ENCODE results near the gene ARHGAP24.

Gene ARHGAP24

DNA sequence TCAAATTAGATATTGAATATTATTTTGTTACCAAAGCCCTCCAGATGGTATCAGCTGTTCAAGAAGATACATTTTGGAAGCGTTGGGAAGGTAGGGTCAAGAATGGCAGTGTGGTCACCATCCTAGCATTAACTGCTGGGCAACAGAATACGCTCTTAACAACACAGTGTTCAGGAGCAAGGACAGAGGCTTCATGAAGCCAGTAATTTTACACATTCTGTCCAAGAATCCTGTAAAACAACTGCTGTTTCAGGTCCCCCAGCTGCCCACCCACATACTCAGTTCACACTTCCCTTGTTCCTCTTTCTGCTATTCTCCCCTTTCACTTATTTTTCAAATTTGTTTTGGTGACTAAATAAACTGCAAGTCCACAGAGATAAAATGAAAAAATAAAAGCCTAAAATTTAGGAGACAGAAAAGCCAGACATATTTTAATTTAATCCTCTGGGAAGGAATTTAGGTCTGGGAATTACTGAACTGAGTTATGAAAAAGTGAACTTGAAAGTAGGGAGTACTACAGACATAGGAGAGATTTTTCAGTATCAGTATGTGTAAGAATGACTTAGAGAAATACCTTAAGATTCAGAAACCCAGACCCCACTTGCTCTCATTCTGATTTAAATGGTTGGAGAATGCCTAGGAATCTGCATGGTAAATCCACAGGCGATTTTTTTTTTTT is 478.2 kb downstream of the ARHGAP24 start:
- H2BK5ac ChIP-seq (ENCODE audit: low read depth, low read length, poor library complexity), result no peak overlapping the region
- no peak overlapping the region for H4K8ac ChIP-seq (ENCODE audit: low read depth, low read length)
- H3K4me3 ChIP-seq (ENCODE audit: low read depth, low read length), result no peak overlapping the region
- no peak overlapping the region for H2AFZ ChIP-seq (ENCODE audit: insufficient read depth, low read length, poor library complexity)
- H4K91ac ChIP-seq (ENCODE audit: low read depth, low read length), result no peak overlapping the region
- no peaks in the 10 kb centered on the region for H3K79me2 ChIP-seq (ENCODE audit: control insufficient read depth, insufficient read depth, low read length, poor library complexity)
- peak overlapping the region; percentile 22 for H3K4me2 ChIP-seq (ENCODE audit: low read length)
- DNase-seq, result no peak
- no peak overlapping the region for H3K9ac ChIP-seq (ENCODE audit: low read length)
- no peak overlapping the region for H4K12ac ChIP-seq (ENCODE audit: low read depth, low read length)
- no peak overlapping the region for H2AK5ac ChIP-seq (ENCODE audit: low read length)
- WGBS (ENCODE audit: extremely low coverage, insufficient coverage, insufficient read length), result no CpG with 5 or more reads among the region's 3 CpGs
- H3K36me3 ChIP-seq (ENCODE audit: control insufficient read depth in 1 of 2, insufficient read depth in 2 of 2, low read length in 2 of 2), result no peaks in the 10 kb centered on the region
- no peak overlapping the region for H3K18ac ChIP-seq (ENCODE audit: low read length)
- no peaks in the 10 kb centered on the region for H3K27me3 ChIP-seq (ENCODE audit: insufficient read depth, low read length)
- peaks cover 2% of the 10 kb centered on the region for H3K9me3 ChIP-seq (ENCODE audit: insufficient read depth, low read depth, low read length)
- H2BK120ac ChIP-seq (ENCODE audit: insufficient read depth, low read length, poor library complexity), result no peak overlapping the region
- H3K4me1 ChIP-seq (ENCODE audit: control insufficient read depth in 1 of 2, insufficient read depth in 2 of 2, low read length in 2 of 2), result peaks cover 9 to 16% of the 10 kb centered on the region in 2 experiments
- H3K4ac ChIP-seq (ENCODE audit: low read depth, low read length), result no peak overlapping the region
- H3K14ac ChIP-seq (ENCODE audit: low read length), result no peak overlapping the region
- H3K27ac ChIP-seq (ENCODE audit: low read depth, low read length), result peak overlapping the region; percentile 76
- H2BK12ac ChIP-seq (ENCODE audit: low read length), result no peak overlapping the region
- no peak overlapping the region for H3K23ac ChIP-seq (ENCODE audit: low read length)
- H3K79me1 ChIP-seq (ENCODE audit: low read length), result peaks cover 8% of the 10 kb centered on the region

DNA sequence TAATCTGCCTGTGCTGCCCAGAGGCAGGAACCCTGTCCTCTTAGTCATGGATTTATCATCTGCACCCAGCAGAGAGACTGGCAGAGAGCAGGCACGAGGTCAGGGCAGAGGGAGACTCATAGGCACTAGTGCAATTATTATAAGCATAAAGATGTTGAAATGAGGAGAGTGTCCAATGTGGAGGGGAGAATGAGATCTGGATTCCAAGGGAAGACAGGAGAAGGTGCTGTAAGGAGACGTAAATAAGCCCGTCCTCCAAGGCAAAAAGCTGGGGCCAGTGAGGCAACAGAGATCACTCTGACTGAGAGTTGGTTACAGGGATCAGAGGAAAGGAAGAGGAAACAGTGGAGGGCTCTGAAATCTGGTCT is 478.7 kb downstream of the ARHGAP24 start:
- peak; percentile 33 to 47 for DNase-seq
- H2BK12ac ChIP-seq (ENCODE audit: low read length), result no peak overlapping the region
- H2AFZ ChIP-seq (ENCODE audit: insufficient read depth, low read length, poor library complexity), result no peak overlapping the region
- H3K79me2 ChIP-seq (ENCODE audit: control insufficient read depth, insufficient read depth, low read length, poor library complexity), result no peaks in the 10 kb centered on the region
- H3K4ac ChIP-seq (ENCODE audit: low read depth, low read length), result no peak overlapping the region
- H3K27ac ChIP-seq (ENCODE audit: low read depth, low read length), result peak overlapping the region; percentile 76
- H3K18ac ChIP-seq (ENCODE audit: low read length), result no peak overlapping the region
- H3K36me3 ChIP-seq (ENCODE audit: control insufficient read depth in 1 of 2, insufficient read depth in 2 of 2, low read length in 2 of 2), result no peaks in the 10 kb centered on the region
- H3K9me3 ChIP-seq (ENCODE audit: insufficient read depth, low read depth, low read length), result peaks cover 2% of the 10 kb centered on the region
- no peak overlapping the region for H2BK120ac ChIP-seq (ENCODE audit: insufficient read depth, low read length, poor library complexity)
- H3K27me3 ChIP-seq (ENCODE audit: insufficient read depth, low read length), result no peaks in the 10 kb centered on the region
- no peak overlapping the region for H3K4me3 ChIP-seq (ENCODE audit: low read depth, low read length)
- no peak overlapping the region for H4K12ac ChIP-seq (ENCODE audit: low read depth, low read length)
- H3K4me2 ChIP-seq (ENCODE audit: low read length), result peak overlapping the region; percentile 22
- no peak overlapping the region for H2AK5ac ChIP-seq (ENCODE audit: low read length)
- no peak overlapping the region for H3K14ac ChIP-seq (ENCODE audit: low read length)
- peaks cover 9 to 16% of the 10 kb centered on the region in 2 experiments for H3K4me1 ChIP-seq (ENCODE audit: control insufficient read depth in 1 of 2, insufficient read depth in 2 of 2, low read length in 2 of 2)
- no CpG with 5 or more reads among the region's 3 CpGs for WGBS (ENCODE audit: extremely low coverage, insufficient coverage, insufficient read length)
- H4K8ac ChIP-seq (ENCODE audit: low read depth, low read length), result no peak overlapping the region
- no peak overlapping the region for H3K23ac ChIP-seq (ENCODE audit: low read length)
- no peak overlapping the region for H4K91ac ChIP-seq (ENCODE audit: low read depth, low read length)
- H3K9ac ChIP-seq (ENCODE audit: low read length), result no peak overlapping the region
- H2BK5ac ChIP-seq (ENCODE audit: low read depth, low read length, poor library complexity), result no peak overlapping the region
- peaks cover 8% of the 10 kb centered on the region for H3K79me1 ChIP-seq (ENCODE audit: low read length)

DNA sequence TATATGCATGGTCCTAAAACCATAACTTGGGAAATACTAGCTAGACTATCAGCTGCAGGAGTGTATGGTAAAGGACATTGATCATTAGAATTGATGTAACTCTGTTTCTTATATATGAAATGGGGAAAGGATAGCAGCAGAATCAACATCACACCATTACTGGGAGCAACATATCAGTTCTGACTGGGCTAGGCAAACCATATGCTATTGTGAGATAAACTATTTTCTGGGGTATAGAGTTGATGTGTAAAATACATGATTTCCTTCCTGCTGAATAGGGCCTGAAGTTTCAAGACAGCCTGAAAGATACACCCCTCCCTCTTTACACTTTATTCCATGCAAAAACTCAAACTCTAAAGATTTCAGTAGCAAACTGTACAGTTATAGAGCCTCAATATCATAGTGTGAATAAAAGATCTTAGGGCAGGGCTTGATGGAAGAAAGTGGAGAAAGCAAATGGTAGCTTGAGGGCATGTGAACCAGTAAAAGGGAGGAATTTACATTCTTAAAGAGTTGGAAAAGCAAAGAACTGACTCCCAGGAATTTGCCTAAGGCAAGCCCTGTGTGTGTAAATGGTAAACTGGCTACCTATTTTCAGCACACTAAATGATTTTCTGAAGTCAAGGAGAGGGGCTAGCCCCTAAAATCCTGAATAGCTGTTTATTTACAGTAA is 480.8 kb downstream of the ARHGAP24 start:
- Histone ChIP-seq H3K23ac (ENCODE audit: low read length) (no peak overlapping the region), H4K8ac (ENCODE audit: low read depth, low read length) (no peak overlapping the region), H3K36me3 (ENCODE audit: control insufficient read depth in 1 of 2, insufficient read depth in 2 of 2, low read length in 2 of 2) (no peaks in the 10 kb centered on the region), H3K9me3 (ENCODE audit: insufficient read depth, low read depth, low read length) (peaks cover 2% of the 10 kb centered on the region), H3K27me3 (ENCODE audit: insufficient read depth, low read length) (no peaks in the 10 kb centered on the region), H3K4me3 (ENCODE audit: low read depth, low read length) (no peak overlapping the region), H2BK5ac (ENCODE audit: low read depth, low read length, poor library complexity) (no peak overlapping the region), H3K79me1 (ENCODE audit: low read length) (peaks cover 8% of the 10 kb centered on the region), H3K18ac (ENCODE audit: low read length) (no peak overlapping the region), H2AFZ (ENCODE audit: insufficient read depth, low read length, poor library complexity) (no peak overlapping the region), H4K91ac (ENCODE audit: low read depth, low read length) (no peak overlapping the region), H2BK12ac (ENCODE audit: low read length) (no peak overlapping the region), H3K14ac (ENCODE audit: low read length) (no peak overlapping the region), H3K4me1 (ENCODE audit: control insufficient read depth in 1 of 2, insufficient read depth in 2 of 2, low read length in 2 of 2) (peaks cover 9 to 19% of the 10 kb centered on the region in 2 experiments), H2AK5ac (ENCODE audit: low read length) (no peak overlapping the region), H2BK120ac (ENCODE audit: insufficient read depth, low read length, poor library complexity) (no peak overlapping the region), H3K79me2 (ENCODE audit: control insufficient read depth, insufficient read depth, low read length, poor library complexity) (no peaks in the 10 kb centered on the region), H3K9ac (ENCODE audit: low read length) (no peak overlapping the region), H3K27ac (ENCODE audit: low read depth, low read length) (peak overlapping the region; percentile 83), H3K4me2 (ENCODE audit: low read length) (no peak overlapping the region), H3K4ac (ENCODE audit: low read depth, low read length) (no peak overlapping the region), H4K12ac (ENCODE audit: low read depth, low read length) (no peak overlapping the region)
- DNase-seq, result peak; percentile 78 to 97

DNA sequence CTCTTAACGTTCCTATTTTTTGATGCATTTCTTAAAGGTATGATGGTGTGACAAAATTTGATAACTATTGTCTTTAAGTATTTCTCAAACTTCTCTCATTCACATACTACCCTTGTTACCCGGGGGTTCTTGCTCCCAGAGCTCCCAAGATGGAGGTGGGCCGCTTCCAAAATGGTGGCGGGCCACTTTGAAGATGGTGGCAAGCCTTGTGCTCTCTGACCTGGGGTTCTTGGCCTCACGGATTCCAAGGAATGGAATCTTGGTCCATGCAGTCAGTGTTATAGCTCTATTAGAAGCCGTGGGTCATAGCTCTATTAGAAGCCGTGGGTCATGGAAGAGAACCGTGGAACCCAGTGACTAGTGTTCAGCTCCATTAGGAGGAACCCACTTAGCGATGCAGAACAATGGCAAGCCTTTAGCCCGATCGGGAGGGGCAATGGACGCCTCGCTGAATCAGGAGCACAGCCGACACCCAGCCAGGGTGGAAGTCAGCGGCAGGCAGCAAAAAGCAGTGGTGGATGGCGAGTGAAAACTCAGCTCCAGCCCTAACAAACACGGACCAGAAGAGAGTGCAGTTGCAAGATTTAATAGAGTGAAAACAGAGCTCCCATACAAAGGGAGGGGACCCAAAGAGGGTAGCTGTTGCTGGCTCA is 481.5 kb downstream of the ARHGAP24 start:
- Histone ChIP-seq H2AK5ac (ENCODE audit: low read length) (peak overlapping the region; percentile 87), H3K23ac (ENCODE audit: low read length) (no peak overlapping the region), H3K27me3 (ENCODE audit: insufficient read depth, low read length) (no peaks in the 10 kb centered on the region), H2BK5ac (ENCODE audit: low read depth, low read length, poor library complexity) (peak overlapping the region; percentile 81), H3K4me2 (ENCODE audit: low read length) (no peak overlapping the region), H3K4me3 (ENCODE audit: low read depth, low read length) (no peak overlapping the region), H2BK120ac (ENCODE audit: insufficient read depth, low read length, poor library complexity) (peak overlapping the region; percentile 82), H3K79me2 (ENCODE audit: control insufficient read depth, insufficient read depth, low read length, poor library complexity) (no peaks in the 10 kb centered on the region), H3K18ac (ENCODE audit: low read length) (peak overlapping the region; percentile 92), H3K9ac (ENCODE audit: low read length) (no peak overlapping the region), H3K79me1 (ENCODE audit: low read length) (peaks cover 8% of the 10 kb centered on the region), H3K4me1 (ENCODE audit: control insufficient read depth in 1 of 2, insufficient read depth in 2 of 2, low read length in 2 of 2) (peaks cover 9 to 19% of the 10 kb centered on the region in 2 experiments), H4K12ac (ENCODE audit: low read depth, low read length) (peak overlapping the region; percentile 40), H3K9me3 (ENCODE audit: insufficient read depth, low read depth, low read length) (peaks cover 2% of the 10 kb centered on the region), H3K14ac (ENCODE audit: low read length) (peak overlapping the region; percentile 89), H3K4ac (ENCODE audit: low read depth, low read length) (peak overlapping the region; percentile 77), H2AFZ (ENCODE audit: insufficient read depth, low read length, poor library complexity) (no peak overlapping the region), H4K91ac (ENCODE audit: low read depth, low read length) (peak overlapping the region; percentile 93), H2BK12ac (ENCODE audit: low read length) (peak overlapping the region; percentile 96), H3K36me3 (ENCODE audit: control insufficient read depth in 1 of 2, insufficient read depth in 2 of 2, low read length in 2 of 2) (no peaks in the 10 kb centered on the region), H4K8ac (ENCODE audit: low read depth, low read length) (peak overlapping the region; percentile 80), H3K27ac (ENCODE audit: low read depth, low read length) (peak overlapping the region; percentile 83)
- no peak for DNase-seq
- no CpG with 5 or more reads among the region's 17 CpGs for WGBS (ENCODE audit: extremely low coverage, insufficient coverage, insufficient read length)
